HL-60/S4 treated with phorbol 12-myristate 13-acetate at 8.2 ng/mL for 4 days and 3 days (cell line): ENCODE data around the gene DUSP9.

Source experiments
- in situ Hi-C: fragments of 300-500 bp; cut with MboI; formaldehyde crosslinking; loops from 2 replicates; pipeline ENCODE4 v1.15.0; 2022; ENCODE audit warnings: low sequenced_read_pairs

The DUSP9 gene

GRCh38 chrX:153647461-153648357, 706 bp downstream of the DUSP9 start:
- in situ Hi-C loops, result no loop called here

GRCh38 chrX:153648358-153649177, 1.6 kb downstream of the DUSP9 start:
- in situ Hi-C loops, result no loop called here

GRCh38 chrX:153649178-153649914, 2.3 kb downstream of the DUSP9 start:
- in situ Hi-C loops, result no loop called here

GRCh38 chrX:153649915-153650782, 3.1 kb downstream of the DUSP9 start:
- in situ Hi-C loops, result loop anchor here (25.0 kb wide), 1 partner anchor 688 kb away; no protein-coding TSS in a partner anchor

- in situ Hi-C loops, result loop anchor here (25.0 kb wide), 1 partner anchor 689 kb away; no protein-coding TSS in a partner anchor
Observed at GRCh38 chrX:153650959-153651358, 4.0 kb downstream of the DUSP9 start.

- in situ Hi-C loops, result loop anchor here (25.0 kb wide), 1 partner anchor 689 kb away; no protein-coding TSS in a partner anchor
Observed at GRCh38 chrX:153651540-153652079, 4.6 kb downstream of the DUSP9 start.

GRCh38 chrX:153653556-153653955, 6.6 kb downstream of the DUSP9 start:
- in situ Hi-C loops, result loop anchor here (25.0 kb wide), 1 partner anchor 691 kb away; no protein-coding TSS in a partner anchor

GRCh38 chrX:153657161-153657560, 10.2 kb downstream of the DUSP9 start:
- in situ Hi-C loops, result loop anchor here (25.0 kb wide), 1 partner anchor 695 kb away; no protein-coding TSS in a partner anchor

GRCh38 chrX:153659268-153659667, 12.3 kb downstream of the DUSP9 start:
- in situ Hi-C loops, result loop anchor here (25.0 kb wide), 1 partner anchor 697 kb away; no protein-coding TSS in a partner anchor

GRCh38 chrX:153662266-153662665, 15.3 kb downstream of the DUSP9 start:
- in situ Hi-C loops, result loop anchor here (10.0 to 25.0 kb wide), 2 partner anchors 107 to 700 kb away; no protein-coding TSS in a partner anchor

- in situ Hi-C loops, result loop anchor here (10.0 to 25.0 kb wide), 2 partner anchors 111 to 704 kb away; no protein-coding TSS in a partner anchor
Observed at GRCh38 chrX:153665726-153666306, 18.8 kb downstream of the DUSP9 start.

- in situ Hi-C loops, result loop anchor here (10.0 to 25.0 kb wide), 2 partner anchors 113 to 705 kb away; no protein-coding TSS in a partner anchor
Observed at GRCh38 chrX:153667281-153667955, 20.4 kb downstream of the DUSP9 start.

- in situ Hi-C loops, result loop anchor here (10.0 to 25.0 kb wide), 2 partner anchors 113 to 706 kb away; no protein-coding TSS in a partner anchor
Observed at GRCh38 chrX:153667956-153668396, 21.0 kb downstream of the DUSP9 start.

GRCh38 chrX:153668423-153669173, 21.6 kb downstream of the DUSP9 start:
- in situ Hi-C loops, result loop anchor here (10.0 to 25.0 kb wide), 2 partner anchors 114 to 706 kb away; no protein-coding TSS in a partner anchor

GRCh38 chrX:153669174-153669890, 22.3 kb downstream of the DUSP9 start:
- in situ Hi-C loops, result loop anchor here (10.0 to 25.0 kb wide), 2 partner anchors 115 to 707 kb away; no protein-coding TSS in a partner anchor
